GM12878 (cell line): Measurements from ENCODE around the gene GALNT18. TPM values are rescaled to one million over a fixed set of nuclear protein-coding genes. Genes with fewer than 3 reads are reported as not detected.

Source experiments
- ATAC-seq: fragments of 200-7000 bp; cut with Tn5 transposase; 3 replicates; pipeline ENCODE4 v1.9.1; 2020; ENCODE audit warnings: mild to moderate bottlenecking, moderate library complexity
- BruUV-seq: library from RNA; stranded (reverse); fragments of 400-500 nt; replicated peaks from 2 replicates; lab custom pipeline; 2021; lab: Mats Ljungman, UMichigan
- CTCF ChIA-PET: fragments of 300-600 bp; sonication (Branson Sonifier 250); formaldehyde crosslinking; extraction: SDS; loops from one replicate; lab custom pipeline; 2021; ENCODE audit warnings: inconsistent platforms; lab: Yijun Ruan, JAX
- POLR2A ChIA-PET: fragments of 350-600 bp; formaldehyde crosslinking; extraction: SDS; loops from one replicate; lab custom pipeline; 2021; ENCODE audit warnings: inconsistent platforms; lab: Charles Lee
- RAD21 ChIA-PET: fragments of 300-600 bp; sonication (Branson Sonifier 250); formaldehyde crosslinking; loops from one replicate; lab custom pipeline; 2023; ENCODE audit warnings: antibody characterized with exemption; ENCODE audit not compliant: unreplicated experiment; lab: Charles Lee
- SMC1A ChIA-PET: fragments of 300-600 bp; sonication (Branson Sonifier 250); formaldehyde crosslinking; loops from one replicate; lab custom pipeline; 2023; ENCODE audit not compliant: unreplicated experiment, uncharacterized antibody; lab: Charles Lee
- DNase-seq: peaks from one replicate; pipeline ENCODE4 v3.0.0-alpha.2; 2011; ENCODE audit warnings: low read depth, low spot score
- FAIRE-seq: peaks from 3 replicates; lab custom pipeline; 2011; peaks lifted over from hg19 to GRCh38; lab: Jason Lieb, UNC
- H2AFZ ChIP-seq: 2 replicates; pipeline ENCODE4 v1.6.0; 2011; ENCODE audit warnings: low read depth, low read length, control low read depth; ENCODE audit not compliant: control insufficient read depth
- H3K27ac ChIP-seq: 2 replicates; pipeline ENCODE4 v1.5.1; 2011; ENCODE audit warnings: control low read depth; ENCODE audit not compliant: control insufficient read depth, insufficient read depth
- H3K27me3 ChIP-seq, 2 experiments: replicated peaks in 1 of 2; 2 replicates each; pipeline versions ENCODE4 v1.6.0 to v1.6.1; 2011; ENCODE audit warnings: low read length in 1 of 2; ENCODE audit not compliant: control insufficient read depth in 2 of 2, insufficient read depth in 2 of 2
- H3K36me3 ChIP-seq, 2 experiments: 2 replicates each; pipeline ENCODE4 v1.5.1; 2011; ENCODE audit warnings: low read length in 1 of 2; ENCODE audit not compliant: control insufficient read depth in 2 of 2, insufficient read depth in 2 of 2
- H3K4me1 ChIP-seq: 2 replicates; pipeline ENCODE4 v1.6.1; 2011; ENCODE audit warnings: mild to moderate bottlenecking, low read length, moderate library complexity, mixed read lengths; ENCODE audit not compliant: control insufficient read depth, insufficient read depth
- H3K4me2 ChIP-seq: 2 replicates; pipeline ENCODE4 v1.6.0; 2011; ENCODE audit warnings: control low read depth; ENCODE audit not compliant: control insufficient read depth, insufficient read depth
- H3K4me3 ChIP-seq: fragments of 200-600 bp; sonication (generic); 2 replicates; pipeline ENCODE4 v1.5.1; 2016
- H3K79me2 ChIP-seq: 2 replicates; pipeline ENCODE4 v1.6.0; 2011; ENCODE audit warnings: low read length; ENCODE audit not compliant: control insufficient read depth, insufficient read depth
- H3K9ac ChIP-seq: 2 replicates; pipeline ENCODE4 v1.8.0; 2011; ENCODE audit warnings: low read length, control low read depth, mixed read lengths; ENCODE audit not compliant: control insufficient read depth, insufficient read depth
- H3K9me3 ChIP-seq: replicated peaks from 3 replicates; pipeline ENCODE4 v1.5.1; 2011; ENCODE audit warnings: mild to moderate bottlenecking, low read length; ENCODE audit not compliant: control insufficient read depth, insufficient read depth
- H4K20me1 ChIP-seq: 2 replicates; pipeline ENCODE4 v1.6.0; 2011; ENCODE audit not compliant: control insufficient read depth, insufficient read depth
- ASH2L ChIP-seq: fragments of 300-600, 200-600 bp; sonication (generic); IDR thresholded peaks from 2 replicates; pipeline ENCODE4 v1.6.1; 2017; ENCODE audit warnings: low read depth, mild to moderate bottlenecking, borderline replicate concordance
- HDGF ChIP-seq: fragments of 450-650 bp; IDR thresholded peaks from 2 replicates; pipeline ENCODE4 v1.6.1; 2016; ENCODE audit warnings: antibody characterized with exemption
- IRF4 ChIP-seq: IDR thresholded peaks from 2 replicates; pipeline ENCODE4 v1.6.1; 2011; ENCODE audit warnings: low read depth, low read length
- POLR2A ChIP-seq: IDR thresholded peaks from 2 replicates; pipeline ENCODE4 v1.6.1; 2011; ENCODE audit warnings: low read depth, mild to moderate bottlenecking, low read length
- WGBS: methylation state at CpG from one replicate; pipeline ENCODE4 v1.1.6; 2016; ENCODE audit warnings: low lambda C conversion rate; ENCODE audit not compliant: insufficient replicate concordance, insufficient coverage; ENCODE audit errors: missing lambda C conversion rate; 5-methylcytosine and 5-hydroxymethylcytosine counted together
- in situ Hi-C: fragments of 300-500 bp; cut with MboI; formaldehyde crosslinking; loops from 9 replicates; pipeline ENCODE4 v1.14.3; 2018; ENCODE audit warnings: mixed read lengths
- intact Hi-C: fragments of 100-400 bp; cut with micrococcal nuclease; formaldehyde crosslinking; loops from one replicate; pipeline ENCODE4 v1.14.2; 2022; ENCODE audit not compliant: unreplicated experiment
- polyA plus RNA-seq, 11 experiments: library from polyadenylated mRNA; depleted of rRNA in 4 of 11; unstranded in 6 of 11; stranded (reverse) in 5 of 11; fragments of >200 nt; fragmentation: Nextera tagmentation in 4 of 11; fragmentation: Illumina TruSeq in 1 of 11; extraction: Ambion mirVana in 4 of 11; extraction: Trizol in 1 of 11; gene quantifications; 1 replicate in 1 of 11; 2 replicates in 10 of 11; pipeline versions ENCODE4 v1.2.1 to v1.2.3, GENCODE V29; 2011 to 2016; ENCODE audit warnings: inconsistent platforms in 2 of 11, missing spikeins in 2 of 11, low read depth in 1 of 11
- total RNA-seq, 4 experiments: library from RNA; depleted of rRNA in 3 of 4; stranded (reverse); fragments of >200 nt in 3 of 4; fragmentation: Illumina TruSeq in 1 of 4; extraction: Trizol in 1 of 4; gene quantifications; 2 replicates each; pipeline versions ENCODE4 v1.2.1 to v1.2.3, GENCODE V29; 2013 to 2021
- TF ChIP-seq, protein P1 (sequence below): fragments of 450-650 bp; IDR thresholded peaks from 2 replicates; pipeline ENCODE4 v1.6.1; 2017; ENCODE audit warnings: borderline replicate concordance
- TF ChIP-seq, protein P2 (sequence below): fragments of 450-650 bp; IDR thresholded peaks from 2 replicates; pipeline ENCODE4 v1.6.1; 2017; ENCODE audit warnings: mild to moderate bottlenecking, moderate library complexity
- TF ChIP-seq, protein P3 (sequence below): IDR thresholded peaks from 2 replicates; pipeline ENCODE4 v1.6.1; 2012; ENCODE audit warnings: low read depth, low read length, improper control_type of control experiment
- TF ChIP-seq, protein P4 (sequence below): fragments of 450-650 bp; IDR thresholded peaks from 2 replicates; pipeline ENCODE4 v1.6.1; 2018; ENCODE audit warnings: borderline replicate concordance, mild to moderate bottlenecking; ENCODE audit not compliant: partially characterized antibody

Gene GALNT18
- total and polyA plus RNA-seq, 10 of the 15 experiments (the other 5 are each of a cell fraction or from before 2014, with no cell fraction given) = 1.2 to 14.2 (median 6.3) TPM

DNA sequence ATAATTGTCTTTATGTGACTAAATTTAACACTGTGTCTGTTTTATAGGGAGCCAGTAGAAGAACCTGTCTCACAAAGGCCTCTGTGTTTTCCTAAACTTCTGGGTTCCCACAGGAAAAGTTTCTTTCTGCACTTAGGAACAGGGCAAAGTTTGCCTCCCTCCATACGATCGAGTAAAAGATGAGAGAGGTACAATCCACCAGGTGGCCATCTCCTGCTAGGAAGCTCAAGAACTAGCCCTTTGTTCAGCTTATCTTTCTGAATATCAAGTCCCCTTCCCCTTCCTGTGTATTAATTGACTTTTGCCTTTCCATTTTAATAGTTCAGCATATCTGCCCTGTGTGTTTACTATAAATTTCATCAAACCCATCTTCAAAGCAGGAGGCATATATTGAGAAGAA lies 286.8 kb downstream of the GALNT18 start:
- Histone ChIP-seq H4K20me1 (no peaks in the 10 kb centered on the region), H3K4me3 (no peak overlapping the region), H3K27ac (no peak overlapping the region), H3K4me1 (no peaks in the 10 kb centered on the region), H3K9me3 (no peaks in the 10 kb centered on the region), H3K36me3 (peaks cover 0 to 2% of the 10 kb centered on the region in 2 experiments; a peak in 3 of 4 replicates), H3K4me2 (no peak overlapping the region), H2AFZ (no peak overlapping the region), H3K27me3 (no peaks in the 10 kb centered on the region), H3K9ac (no peak overlapping the region), H3K79me2 (no peaks in the 10 kb centered on the region)
- FAIRE-seq (no peak), ATAC-seq (no peak), DNase-seq (no peak)
- SMC1A ChIA-PET = interaction anchor here (0.6 kb wide), 1 partner anchor 764 kb away, joined by 3 read pairs; no protein-coding TSS in a partner anchor
- TF ChIP-seq, protein P1, sequence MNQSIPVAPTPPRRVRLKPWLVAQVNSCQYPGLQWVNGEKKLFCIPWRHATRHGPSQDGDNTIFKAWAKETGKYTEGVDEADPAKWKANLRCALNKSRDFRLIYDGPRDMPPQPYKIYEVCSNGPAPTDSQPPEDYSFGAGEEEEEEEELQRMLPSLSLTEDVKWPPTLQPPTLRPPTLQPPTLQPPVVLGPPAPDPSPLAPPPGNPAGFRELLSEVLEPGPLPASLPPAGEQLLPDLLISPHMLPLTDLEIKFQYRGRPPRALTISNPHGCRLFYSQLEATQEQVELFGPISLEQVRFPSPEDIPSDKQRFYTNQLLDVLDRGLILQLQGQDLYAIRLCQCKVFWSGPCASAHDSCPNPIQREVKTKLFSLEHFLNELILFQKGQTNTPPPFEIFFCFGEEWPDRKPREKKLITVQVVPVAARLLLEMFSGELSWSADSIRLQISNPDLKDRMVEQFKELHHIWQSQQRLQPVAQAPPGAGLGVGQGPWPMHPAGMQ = no peak
- TF ChIP-seq POLR2A (no peak), IRF4 (no peak), HDGF (no peak), ASH2L (no peak)
- TF ChIP-seq, protein P2, sequence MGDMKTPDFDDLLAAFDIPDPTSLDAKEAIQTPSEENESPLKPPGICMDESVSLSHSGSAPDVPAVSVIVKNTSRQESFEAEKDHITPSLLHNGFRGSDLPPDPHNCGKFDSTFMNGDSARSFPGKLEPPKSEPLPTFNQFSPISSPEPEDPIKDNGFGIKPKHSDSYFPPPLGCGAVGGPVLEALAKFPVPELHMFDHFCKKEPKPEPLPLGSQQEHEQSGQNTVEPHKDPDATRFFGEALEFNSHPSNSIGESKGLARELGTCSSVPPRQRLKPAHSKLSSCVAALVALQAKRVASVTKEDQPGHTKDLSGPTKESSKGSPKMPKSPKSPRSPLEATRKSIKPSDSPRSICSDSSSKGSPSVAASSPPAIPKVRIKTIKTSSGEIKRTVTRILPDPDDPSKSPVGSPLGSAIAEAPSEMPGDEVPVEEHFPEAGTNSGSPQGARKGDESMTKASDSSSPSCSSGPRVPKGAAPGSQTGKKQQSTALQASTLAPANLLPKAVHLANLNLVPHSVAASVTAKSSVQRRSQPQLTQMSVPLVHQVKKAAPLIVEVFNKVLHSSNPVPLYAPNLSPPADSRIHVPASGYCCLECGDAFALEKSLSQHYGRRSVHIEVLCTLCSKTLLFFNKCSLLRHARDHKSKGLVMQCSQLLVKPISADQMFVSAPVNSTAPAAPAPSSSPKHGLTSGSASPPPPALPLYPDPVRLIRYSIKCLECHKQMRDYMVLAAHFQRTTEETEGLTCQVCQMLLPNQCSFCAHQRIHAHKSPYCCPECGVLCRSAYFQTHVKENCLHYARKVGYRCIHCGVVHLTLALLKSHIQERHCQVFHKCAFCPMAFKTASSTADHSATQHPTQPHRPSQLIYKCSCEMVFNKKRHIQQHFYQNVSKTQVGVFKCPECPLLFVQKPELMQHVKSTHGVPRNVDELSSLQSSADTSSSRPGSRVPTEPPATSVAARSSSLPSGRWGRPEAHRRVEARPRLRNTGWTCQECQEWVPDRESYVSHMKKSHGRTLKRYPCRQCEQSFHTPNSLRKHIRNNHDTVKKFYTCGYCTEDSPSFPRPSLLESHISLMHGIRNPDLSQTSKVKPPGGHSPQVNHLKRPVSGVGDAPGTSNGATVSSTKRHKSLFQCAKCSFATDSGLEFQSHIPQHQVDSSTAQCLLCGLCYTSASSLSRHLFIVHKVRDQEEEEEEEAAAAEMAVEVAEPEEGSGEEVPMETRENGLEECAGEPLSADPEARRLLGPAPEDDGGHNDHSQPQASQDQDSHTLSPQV = no peak
- TF ChIP-seq, protein P3, sequence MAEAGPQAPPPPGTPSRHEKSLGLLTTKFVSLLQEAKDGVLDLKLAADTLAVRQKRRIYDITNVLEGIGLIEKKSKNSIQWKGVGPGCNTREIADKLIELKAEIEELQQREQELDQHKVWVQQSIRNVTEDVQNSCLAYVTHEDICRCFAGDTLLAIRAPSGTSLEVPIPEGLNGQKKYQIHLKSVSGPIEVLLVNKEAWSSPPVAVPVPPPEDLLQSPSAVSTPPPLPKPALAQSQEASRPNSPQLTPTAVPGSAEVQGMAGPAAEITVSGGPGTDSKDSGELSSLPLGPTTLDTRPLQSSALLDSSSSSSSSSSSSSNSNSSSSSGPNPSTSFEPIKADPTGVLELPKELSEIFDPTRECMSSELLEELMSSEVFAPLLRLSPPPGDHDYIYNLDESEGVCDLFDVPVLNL = no peak
- TF ChIP-seq, protein P4, sequence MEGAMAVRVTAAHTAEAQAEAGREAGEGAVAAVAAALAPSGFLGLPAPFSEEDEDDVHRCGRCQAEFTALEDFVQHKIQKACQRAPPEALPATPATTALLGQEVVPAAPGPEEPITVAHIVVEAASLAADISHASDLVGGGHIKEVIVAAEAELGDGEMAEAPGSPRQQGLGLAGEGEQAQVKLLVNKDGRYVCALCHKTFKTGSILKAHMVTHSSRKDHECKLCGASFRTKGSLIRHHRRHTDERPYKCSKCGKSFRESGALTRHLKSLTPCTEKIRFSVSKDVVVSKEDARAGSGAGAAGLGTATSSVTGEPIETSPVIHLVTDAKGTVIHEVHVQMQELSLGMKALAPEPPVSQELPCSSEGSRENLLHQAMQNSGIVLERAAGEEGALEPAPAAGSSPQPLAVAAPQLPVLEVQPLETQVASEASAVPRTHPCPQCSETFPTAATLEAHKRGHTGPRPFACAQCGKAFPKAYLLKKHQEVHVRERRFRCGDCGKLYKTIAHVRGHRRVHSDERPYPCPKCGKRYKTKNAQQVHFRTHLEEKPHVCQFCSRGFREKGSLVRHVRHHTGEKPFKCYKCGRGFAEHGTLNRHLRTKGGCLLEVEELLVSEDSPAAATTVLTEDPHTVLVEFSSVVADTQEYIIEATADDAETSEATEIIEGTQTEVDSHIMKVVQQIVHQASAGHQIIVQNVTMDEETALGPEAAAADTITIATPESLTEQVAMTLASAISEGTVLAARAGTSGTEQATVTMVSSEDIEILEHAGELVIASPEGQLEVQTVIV = no peak
- POLR2A ChIA-PET = no interaction called here
- BruUV-seq = no TSS peak
- in situ Hi-C loops (no loop called here), intact Hi-C loops (no loop called here)
- CTCF ChIA-PET = interaction anchor here (0.7 kb wide), 1 partner anchor 9 kb away, joined by 3 read pairs; no protein-coding TSS in a partner anchor
- WGBS = 100% methylated on average over 2 of the region's 2 CpGs
- RAD21 ChIA-PET = no interaction called here
